ENCODE measurements around the gene PDSS2. TPM values are rescaled to one million over a fixed set of nuclear protein-coding genes. Genes with fewer than 3 reads are reported as not detected.
A peak's percentile ranks its signal among the peaks of the same experiment; 100 is the strongest.
"Not testable (repeated sequence)": the region's sequence is repeated elsewhere in the genome, so short reads cannot be mapped to it uniquely, and the experiment has no call there.

PDSS2 gene
- total and polyA plus RNA-seq, 12 donors: 6.4 to 39.8 (median 27.6) TPM

DNA sequence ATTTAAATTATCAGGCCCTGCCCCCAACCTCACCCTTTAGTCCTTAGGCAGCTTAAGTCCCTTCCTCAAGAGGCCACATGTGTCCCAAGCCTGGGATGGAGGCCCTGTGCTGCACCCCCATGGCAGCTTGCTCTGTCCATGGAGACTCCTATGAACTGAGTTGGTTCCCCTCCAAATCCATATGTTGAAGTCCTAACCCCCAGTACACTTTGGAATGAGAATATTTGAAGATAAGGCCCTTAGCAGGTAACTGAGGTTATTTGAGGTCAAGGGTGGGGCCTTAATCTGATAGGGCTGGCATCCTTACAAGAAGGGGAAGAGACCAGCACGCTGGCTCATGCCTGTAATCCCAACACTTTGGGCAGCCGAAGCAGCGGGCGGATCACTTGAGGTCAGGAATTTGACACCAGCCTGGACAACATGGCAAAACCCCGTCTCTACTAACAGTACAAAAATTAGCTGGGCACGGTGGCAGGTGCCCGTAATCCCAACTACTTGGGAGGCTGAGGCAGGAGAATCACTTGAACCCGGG, 337.3 kb downstream of the PDSS2 start:
- intact Hi-C loops (cut with DNase I): no loop called here
- Histone ChIP-seq H3K36me3 (replicated peaks in 1 of 2) (no peaks in the 10 kb centered on the region), H3K4me1 (replicated peaks in 1 of 2) (no peaks in the 10 kb centered on the region), H3K27me3 (no peaks in the 10 kb centered on the region), H3K4me3 (no peak overlapping the region), H3K27ac (no peak overlapping the region), H3K9me3 (replicated peaks in 1 of 3) (peaks cover 0 to 4% (median 0%) of the 10 kb centered on the region in 3 donors)
- peak in 1 of 7 donors; percentile 24 for DNase-seq
- 89 to 93% (median 91%) methylated on average over 7 to 8 of the region's 8 CpGs for WGBS, 4 donors
- TF ChIP-seq, protein P1, sequence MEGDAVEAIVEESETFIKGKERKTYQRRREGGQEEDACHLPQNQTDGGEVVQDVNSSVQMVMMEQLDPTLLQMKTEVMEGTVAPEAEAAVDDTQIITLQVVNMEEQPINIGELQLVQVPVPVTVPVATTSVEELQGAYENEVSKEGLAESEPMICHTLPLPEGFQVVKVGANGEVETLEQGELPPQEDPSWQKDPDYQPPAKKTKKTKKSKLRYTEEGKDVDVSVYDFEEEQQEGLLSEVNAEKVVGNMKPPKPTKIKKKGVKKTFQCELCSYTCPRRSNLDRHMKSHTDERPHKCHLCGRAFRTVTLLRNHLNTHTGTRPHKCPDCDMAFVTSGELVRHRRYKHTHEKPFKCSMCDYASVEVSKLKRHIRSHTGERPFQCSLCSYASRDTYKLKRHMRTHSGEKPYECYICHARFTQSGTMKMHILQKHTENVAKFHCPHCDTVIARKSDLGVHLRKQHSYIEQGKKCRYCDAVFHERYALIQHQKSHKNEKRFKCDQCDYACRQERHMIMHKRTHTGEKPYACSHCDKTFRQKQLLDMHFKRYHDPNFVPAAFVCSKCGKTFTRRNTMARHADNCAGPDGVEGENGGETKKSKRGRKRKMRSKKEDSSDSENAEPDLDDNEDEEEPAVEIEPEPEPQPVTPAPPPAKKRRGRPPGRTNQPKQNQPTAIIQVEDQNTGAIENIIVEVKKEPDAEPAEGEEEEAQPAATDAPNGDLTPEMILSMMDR (IDR thresholded peaks at IDR 0.05): no peak
- TF ChIP-seq POLR2A (IDR thresholded peaks at IDR 0.05): no peak

DNA sequence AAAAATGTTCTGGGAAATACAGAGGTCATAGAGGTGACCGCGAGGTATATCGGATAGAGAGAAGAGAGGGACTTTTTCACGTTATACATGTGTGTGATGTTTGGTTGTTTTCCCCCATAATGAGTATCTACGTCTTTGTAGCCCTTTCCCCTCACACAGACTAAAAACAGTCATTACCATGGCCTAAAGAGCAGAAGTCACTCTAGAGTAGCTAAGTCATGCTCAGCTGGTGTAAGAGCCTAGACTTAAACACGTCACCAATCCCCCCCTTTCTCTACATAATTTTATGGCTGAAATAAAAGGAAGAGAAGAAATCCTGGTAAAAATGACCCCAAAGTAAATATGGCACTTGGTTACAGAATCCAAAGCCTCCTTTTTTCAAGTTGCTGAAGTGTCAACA, 338.1 kb downstream of the PDSS2 start:
- Histone ChIP-seq H3K9me3 (replicated peaks in 1 of 3) (peaks cover 0 to 5% (median 0%) of the 10 kb centered on the region in 3 donors), H3K27ac (no peak overlapping the region), H3K36me3 (replicated peaks in 1 of 2) (no peaks in the 10 kb centered on the region), H3K4me3 (no peak overlapping the region), H3K4me1 (replicated peaks in 1 of 2) (peaks cover 0 to 6% of the 10 kb centered on the region in 2 donors), H3K27me3 (no peaks in the 10 kb centered on the region)
- DNase-seq: no peak
- TF ChIP-seq POLR2A (IDR thresholded peaks at IDR 0.05): no peak
- TF ChIP-seq, protein P1 (IDR thresholded peaks at IDR 0.05): no peak
- 85 to 93% (median 91%) methylated on average over 6 of the region's 6 CpGs for WGBS, 4 donors
- intact Hi-C loops (cut with DNase I): no loop called here

DNA sequence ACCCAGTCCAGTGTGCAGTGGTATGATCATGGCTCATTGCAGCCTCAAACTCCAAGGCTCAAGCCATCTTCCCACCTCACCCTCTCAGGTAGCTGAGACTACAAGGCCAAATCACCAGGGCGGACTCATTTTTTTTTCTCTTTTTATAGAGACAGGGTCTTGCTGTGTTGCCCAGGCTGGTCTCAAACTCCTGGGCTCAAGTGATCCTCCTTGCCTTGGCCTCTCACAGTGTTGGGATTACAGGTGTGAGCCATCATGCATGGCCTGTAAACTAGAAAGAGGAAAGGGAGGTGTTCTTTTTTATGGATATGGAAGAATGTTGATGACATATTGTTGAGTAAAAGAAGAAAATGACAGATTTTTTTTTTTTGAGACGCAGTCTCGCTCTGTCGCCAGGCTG, 339.0 kb downstream of the PDSS2 start:
- Histone ChIP-seq H3K4me3 (no peak overlapping the region), H3K9me3 (replicated peaks in 1 of 3) (peaks cover 0 to 5% (median 0%) of the 10 kb centered on the region in 3 donors), H3K27ac (no peak overlapping the region), H3K4me1 (replicated peaks in 1 of 2) (peaks cover 0 to 10% of the 10 kb centered on the region in 2 donors), H3K36me3 (replicated peaks in 1 of 2) (no peaks in the 10 kb centered on the region), H3K27me3 (no peaks in the 10 kb centered on the region)
- intact Hi-C loops (cut with DNase I): no loop called here
- WGBS, 4 donors: 94 to 98% (median 97%) methylated on average over 4 of the region's 4 CpGs
- TF ChIP-seq, protein P1 (IDR thresholded peaks at IDR 0.05): no peak
- no peak for TF ChIP-seq POLR2A (IDR thresholded peaks at IDR 0.05)
- DNase-seq: no peak

GRCh38 chr6:107118976-107119375, 340.4 kb downstream of the PDSS2 start:
- Histone ChIP-seq H3K36me3 (replicated peaks in 1 of 2) (no peaks in the 10 kb centered on the region), H3K4me3 (no peak overlapping the region), H3K27ac (no peak overlapping the region), H3K9me3 (replicated peaks in 1 of 3) (peaks cover 0 to 5% (median 0%) of the 10 kb centered on the region in 3 donors), H3K4me1 (replicated peaks in 1 of 2) (peaks cover 0 to 12% of the 10 kb centered on the region in 2 donors), H3K27me3 (no peaks in the 10 kb centered on the region)
- WGBS, 4 donors: 78 to 86% (median 84%) methylated on average over 2 of the region's 2 CpGs
- TF ChIP-seq, protein P1 (IDR thresholded peaks at IDR 0.05): no peak
- TF ChIP-seq POLR2A (IDR thresholded peaks at IDR 0.05): no peak
- intact Hi-C loops (cut with DNase I): loop anchor here in 1 of 2 donors (10.0 kb wide), 1 partner anchor 84 kb away; no protein-coding TSS in a partner anchor
- DNase-seq: no peak

- peaks cover 0 to 16% of the 10 kb centered on the region in 2 donors for H3K4me1 ChIP-seq (replicated peaks in 1 of 2)
- not testable (repeated sequence) for H3K36me3 ChIP-seq (replicated peaks in 1 of 2); H3K4me3 ChIP-seq; H3K9me3 ChIP-seq (replicated peaks in 1 of 3); H3K27me3 ChIP-seq; H3K27ac ChIP-seq; DNase-seq
- intact Hi-C loops (cut with DNase I): loop anchor here in 1 of 2 donors (10.0 kb wide), 1 partner anchor 84 kb away; no protein-coding TSS in a partner anchor
- WGBS, 4 donors: 91 to 95% (median 93%) methylated on average over 9 of the region's 9 CpGs
Measured at GRCh38 chr6:107118540-107118939, 340.8 kb downstream of the PDSS2 start.
